ELF-1 (cell line): ENCODE data around the gene ADPRHL1.

ENCODE experiments used
- DNase-seq: peaks from one replicate; pipeline ENCODE4 v3.0.0-alpha.2; 2016; ENCODE audit warnings: low read depth, low spot score

The ADPRHL1 gene

GRCh38 chr13:113351514-113352026, 101.7 kb downstream of the ADPRHL1 start:
- DNase-seq, result no peak

- DNase-seq, result no peak
Observed at GRCh38 chr13:113350938-113351335, 102.4 kb downstream of the ADPRHL1 start.

- DNase-seq, result peak; percentile 58
Observed at GRCh38 chr13:113350065-113350937, 103.0 kb downstream of the ADPRHL1 start.
